C4-2B (cell line): ENCODE data around the gene SMTNL2.

Experiments
- H3K27ac ChIP-seq: fragments of 450-650 bp; 2 replicates; pipeline ENCODE4 v1.5.1; 2017
- ZFX ChIP-seq: fragments of 450-650 bp; IDR thresholded peaks from 2 replicates; pipeline ENCODE4 v1.6.1; 2017
- TF ChIP-seq, protein P1 (sequence below): fragments of 450-650 bp; conservative IDR thresholded peaks from 2 replicates; pipeline ENCODE4 v1.5.1; 2017; ENCODE audit warnings: mild to moderate bottlenecking

SMTNL2 gene

DNA sequence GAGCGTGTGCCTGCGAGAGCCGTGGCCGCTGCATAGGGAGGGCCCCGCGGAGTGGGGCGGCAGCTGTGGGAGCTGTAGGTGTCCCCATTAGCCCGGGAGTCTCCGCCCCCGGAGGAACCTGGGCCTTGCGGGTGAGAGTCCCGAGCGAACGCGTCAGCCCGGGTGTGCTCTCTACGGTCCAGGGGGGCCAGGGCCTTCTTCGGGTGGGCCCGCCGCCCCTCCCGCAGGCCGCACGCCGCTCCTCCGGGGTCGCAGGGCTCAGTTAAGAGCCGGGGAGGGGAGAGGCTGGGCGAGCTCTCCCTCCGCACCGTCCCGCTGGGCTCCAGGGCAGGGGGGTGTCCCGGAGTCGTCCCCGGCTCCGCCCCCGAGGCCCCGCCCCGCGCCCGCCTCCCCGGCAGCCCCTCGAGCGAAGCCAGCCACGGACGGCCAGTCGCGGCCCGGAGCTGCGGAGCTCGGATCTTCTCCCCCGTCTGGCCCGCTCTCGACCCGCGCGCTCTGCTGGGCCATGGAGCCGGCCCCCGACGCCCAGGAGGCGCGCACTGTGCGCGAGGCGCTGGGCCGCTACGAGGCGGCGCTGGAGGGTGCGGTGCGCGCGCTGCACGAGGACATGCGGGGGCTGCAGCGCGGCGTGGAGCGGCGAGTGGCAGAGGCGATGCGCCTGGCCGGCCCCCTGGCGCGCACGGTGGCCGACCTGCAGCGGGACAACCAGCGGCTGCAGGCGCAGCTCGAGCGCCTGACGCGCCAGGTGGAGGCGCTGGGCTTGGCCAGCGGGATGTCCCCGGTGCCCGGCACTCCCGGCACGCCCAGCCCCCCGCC lies at the start of gene SMTNL2:
Gene SMTNL2 (plus strand): TSS at position 429 of the 816 bp plus-strand sequence. CDS start 77 bp downstream, at position 506.
- TF ChIP-seq ZFX, result no peak
- TF ChIP-seq, protein P1, sequence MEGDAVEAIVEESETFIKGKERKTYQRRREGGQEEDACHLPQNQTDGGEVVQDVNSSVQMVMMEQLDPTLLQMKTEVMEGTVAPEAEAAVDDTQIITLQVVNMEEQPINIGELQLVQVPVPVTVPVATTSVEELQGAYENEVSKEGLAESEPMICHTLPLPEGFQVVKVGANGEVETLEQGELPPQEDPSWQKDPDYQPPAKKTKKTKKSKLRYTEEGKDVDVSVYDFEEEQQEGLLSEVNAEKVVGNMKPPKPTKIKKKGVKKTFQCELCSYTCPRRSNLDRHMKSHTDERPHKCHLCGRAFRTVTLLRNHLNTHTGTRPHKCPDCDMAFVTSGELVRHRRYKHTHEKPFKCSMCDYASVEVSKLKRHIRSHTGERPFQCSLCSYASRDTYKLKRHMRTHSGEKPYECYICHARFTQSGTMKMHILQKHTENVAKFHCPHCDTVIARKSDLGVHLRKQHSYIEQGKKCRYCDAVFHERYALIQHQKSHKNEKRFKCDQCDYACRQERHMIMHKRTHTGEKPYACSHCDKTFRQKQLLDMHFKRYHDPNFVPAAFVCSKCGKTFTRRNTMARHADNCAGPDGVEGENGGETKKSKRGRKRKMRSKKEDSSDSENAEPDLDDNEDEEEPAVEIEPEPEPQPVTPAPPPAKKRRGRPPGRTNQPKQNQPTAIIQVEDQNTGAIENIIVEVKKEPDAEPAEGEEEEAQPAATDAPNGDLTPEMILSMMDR, result no peak

DNA sequence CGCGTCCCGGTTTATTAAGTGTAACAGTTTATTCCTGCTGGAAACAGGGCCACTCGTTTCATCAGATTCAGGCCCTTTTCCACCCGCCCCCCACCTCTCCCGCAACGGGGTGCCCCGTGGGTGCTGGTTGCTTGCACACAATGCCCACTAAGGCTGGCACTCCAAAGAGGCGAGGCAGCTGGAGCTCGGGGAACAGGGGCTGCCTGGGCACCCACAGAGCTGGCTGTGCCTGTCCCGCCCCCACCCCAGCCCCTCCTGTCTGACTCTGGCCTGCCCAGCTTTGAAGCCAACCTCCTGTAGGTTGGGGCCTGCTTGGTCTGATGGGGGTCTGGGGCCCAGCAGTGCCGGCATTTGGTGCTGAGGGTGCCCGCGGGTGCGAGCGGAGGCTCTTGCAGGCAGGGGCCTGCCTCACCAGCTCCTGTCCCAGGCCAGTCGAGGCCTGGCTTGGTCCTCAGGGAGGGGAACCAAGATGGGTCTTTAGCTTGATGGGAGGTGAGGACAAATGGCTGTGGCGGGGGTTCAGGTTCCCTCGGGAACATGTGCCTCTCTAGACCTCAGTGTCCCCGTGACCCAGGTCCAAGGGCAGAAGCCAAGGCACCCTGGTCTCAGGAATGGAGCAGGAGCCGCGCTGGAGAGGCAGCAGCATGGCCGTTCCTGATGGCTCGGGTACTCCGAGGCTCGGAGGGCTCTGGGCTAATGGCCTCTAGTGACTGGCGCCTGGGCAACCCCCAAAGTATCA lies 49.2 kb upstream of the SMTNL2 start:
- no peak overlapping the region for H3K27ac ChIP-seq
- no peak for TF ChIP-seq ZFX
- TF ChIP-seq, protein P1, result no peak

More for the DNA sequence above, at the start of gene SMTNL2:
- no peak within 1 kb of the TSS for H3K27ac ChIP-seq

DNA sequence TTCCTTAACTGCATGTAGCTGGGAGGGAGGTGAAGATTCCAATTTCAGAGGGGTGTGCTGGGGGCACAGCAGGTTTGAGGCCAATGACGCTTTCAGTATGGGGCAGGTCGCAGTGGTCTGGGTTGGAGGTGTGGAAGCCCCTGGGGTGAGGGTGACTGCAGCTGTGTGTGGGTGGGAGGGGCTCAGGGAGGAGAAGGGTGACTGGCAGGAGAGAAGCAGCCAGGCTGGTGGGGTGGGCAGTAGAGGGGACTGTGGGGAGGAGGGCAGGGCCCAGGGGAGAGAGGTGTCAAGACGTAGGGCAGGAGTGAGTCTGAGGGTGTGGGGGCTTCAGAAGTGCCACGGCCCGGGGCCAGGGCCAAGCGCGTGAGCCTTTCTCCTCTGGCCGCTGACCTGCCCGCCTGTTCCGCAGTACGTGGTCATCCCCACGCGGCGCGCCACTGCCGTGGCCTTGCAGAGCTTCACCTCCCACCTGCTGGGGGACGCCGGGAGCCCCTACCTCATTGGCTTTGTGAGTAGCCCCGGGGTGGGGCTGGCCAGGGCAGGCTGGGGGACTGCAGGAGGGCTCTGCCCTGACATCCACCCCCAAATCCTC lies 48.6 kb upstream of the SMTNL2 start:
- H3K27ac ChIP-seq, result no peak overlapping the region
- TF ChIP-seq, protein P1, result no peak
- no peak for TF ChIP-seq ZFX

DNA sequence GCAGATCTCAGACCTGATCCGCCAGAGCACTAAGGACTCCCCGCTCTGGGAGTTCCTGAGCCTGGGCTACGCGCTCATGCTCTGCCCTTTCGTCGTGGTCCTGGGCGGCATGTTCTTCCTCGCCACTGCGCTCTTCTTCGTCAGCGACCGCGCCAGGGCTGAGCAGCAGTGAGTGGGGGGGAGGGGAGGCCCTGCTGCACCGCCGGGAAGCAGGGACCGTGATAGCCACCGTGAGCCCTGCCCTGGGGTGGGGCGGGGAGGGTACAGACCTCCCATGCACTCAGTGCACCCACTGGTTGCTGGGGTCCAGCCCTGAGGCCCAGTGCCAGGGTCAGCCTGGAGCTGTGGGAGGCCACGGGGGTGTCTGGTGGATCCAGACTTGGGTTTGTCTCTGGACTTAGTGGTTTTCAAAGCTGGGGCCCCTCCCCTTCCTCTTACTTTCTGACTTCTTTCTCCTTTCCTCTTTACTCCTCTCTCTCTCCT lies 48.0 kb upstream of the SMTNL2 start:
- TF ChIP-seq ZFX, result no peak
- TF ChIP-seq, protein P1, result no peak
- H3K27ac ChIP-seq, result no peak overlapping the region

DNA sequence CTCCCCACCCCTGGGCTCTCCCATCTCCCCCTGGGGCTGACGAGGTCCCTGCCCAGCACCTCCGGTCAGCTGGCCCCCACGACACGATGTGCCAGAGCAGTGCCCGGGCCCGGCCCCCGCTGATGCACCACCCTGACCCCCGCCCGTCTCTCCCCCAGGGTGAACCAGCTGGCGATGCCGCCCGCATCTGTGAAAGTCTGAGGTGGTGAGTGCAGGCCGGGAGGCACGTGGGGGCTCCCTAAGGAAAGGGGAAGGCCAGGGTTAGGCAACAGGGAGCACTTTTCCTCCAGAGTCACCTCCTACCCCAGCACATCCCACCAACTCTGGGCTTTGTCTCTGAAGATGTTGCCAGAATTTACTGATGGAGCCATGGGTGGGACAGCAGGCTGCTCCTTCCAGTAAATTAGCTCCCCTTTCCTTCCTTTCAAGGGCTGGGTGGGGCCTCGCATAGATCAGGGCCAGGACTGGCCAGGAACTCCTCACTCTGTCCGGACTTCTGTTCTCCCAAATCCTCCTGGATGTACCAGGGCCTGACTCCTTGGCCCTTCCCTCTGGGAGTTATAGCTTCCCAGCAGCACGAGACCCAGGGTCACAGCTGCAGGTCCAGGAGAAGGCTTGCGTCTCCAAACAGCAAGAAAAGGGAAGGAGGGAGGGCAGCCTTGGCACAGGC lies 47.5 kb upstream of the SMTNL2 start:
- H3K27ac ChIP-seq, result no peak overlapping the region
- no peak for TF ChIP-seq ZFX
- TF ChIP-seq, protein P1, result no peak

DNA sequence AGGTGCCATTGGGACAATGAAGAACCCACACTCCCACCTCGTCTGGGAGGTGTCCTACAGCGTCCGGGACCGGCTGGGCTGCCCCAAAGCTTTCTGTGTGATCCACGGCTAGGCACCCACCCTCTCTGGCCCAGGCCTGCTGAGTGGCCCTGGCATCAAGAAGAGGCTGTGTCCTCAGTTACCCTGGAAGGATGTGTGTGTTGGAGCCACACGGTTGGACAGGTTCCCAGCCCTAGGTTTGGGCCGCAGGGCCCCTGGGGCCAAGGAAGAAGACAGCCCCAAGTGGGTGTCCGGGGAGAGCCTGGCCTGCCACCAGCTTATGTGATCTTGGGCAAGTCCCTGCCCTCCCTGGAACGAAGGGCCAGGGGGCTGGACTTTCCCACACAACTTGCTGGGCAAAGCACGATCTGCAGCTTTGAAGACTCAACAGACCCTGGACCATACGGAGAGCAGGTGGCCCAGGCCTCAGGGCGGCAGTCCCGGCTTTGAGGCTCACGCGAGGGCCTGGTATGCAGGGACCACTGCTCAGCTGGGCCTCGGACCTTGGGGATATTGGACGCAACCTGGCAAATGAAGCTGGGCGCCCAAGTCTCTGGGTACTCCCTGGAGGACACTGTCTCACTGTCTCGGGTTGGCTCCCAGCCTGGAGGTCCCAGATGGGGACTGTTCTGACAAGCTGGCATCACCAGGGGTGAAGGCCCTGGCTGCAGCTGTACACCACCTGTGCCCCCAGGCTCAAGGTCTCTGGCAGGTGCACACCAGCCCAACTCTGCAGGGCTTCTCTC lies 46.7 kb upstream of the SMTNL2 start:
- no peak overlapping the region for H3K27ac ChIP-seq
- no peak for TF ChIP-seq ZFX
- TF ChIP-seq, protein P1, result no peak
